Panc1 (cell line): Measurements from ENCODE around the gene TMEM178A.

Experiments used
- CTCF ChIP-seq: fragments of 450-650 bp; IDR thresholded peaks from 2 replicates; pipeline ENCODE4 v1.5.1; 2017; ENCODE audit warnings: mild to moderate bottlenecking
- POLR2AphosphoS5 ChIP-seq: IDR thresholded peaks from 2 replicates; pipeline ENCODE4 v1.6.1; 2012; ENCODE audit warnings: mild to moderate bottlenecking, low read depth, low read length, moderate library complexity
- REST ChIP-seq, 2 experiments: IDR thresholded peaks; 2 replicates each; pipeline ENCODE4 v1.6.1; 2011 to 2012; ENCODE audit warnings: low read depth in 2 of 2, control low read depth in 1 of 2, low read length in 1 of 2, mild to moderate bottlenecking in 1 of 2, moderate library complexity in 1 of 2; ENCODE audit not compliant: insufficient read depth in 1 of 2

GRCh38 chr2:39706312-39706711, 40.6 kb downstream of the TMEM178A start:
- TF ChIP-seq POLR2AphosphoS5: no peak
- no peak for TF ChIP-seq CTCF
- no peak for TF ChIP-seq REST (IDR thresholded peaks at IDR 0.05; ENCODE audit: insufficient read depth in 1 of 2, low read depth in 2 of 2, low read length in 1 of 2)
